GM19328 (cell line): ENCODE measurements around the gene RNF166.

Source experiments
- ATAC-seq: cut with Tn5 transposase; IDR thresholded peaks from one replicate; pipeline ENCODE4 v1.9.1; 2021; ENCODE audit warnings: mild to moderate bottlenecking, moderate library complexity; ENCODE audit not compliant: unreplicated experiment

RNF166 gene, protein sequence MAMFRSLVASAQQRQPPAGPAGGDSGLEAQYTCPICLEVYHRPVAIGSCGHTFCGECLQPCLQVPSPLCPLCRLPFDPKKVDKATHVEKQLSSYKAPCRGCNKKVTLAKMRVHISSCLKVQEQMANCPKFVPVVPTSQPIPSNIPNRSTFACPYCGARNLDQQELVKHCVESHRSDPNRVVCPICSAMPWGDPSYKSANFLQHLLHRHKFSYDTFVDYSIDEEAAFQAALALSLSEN

DNA sequence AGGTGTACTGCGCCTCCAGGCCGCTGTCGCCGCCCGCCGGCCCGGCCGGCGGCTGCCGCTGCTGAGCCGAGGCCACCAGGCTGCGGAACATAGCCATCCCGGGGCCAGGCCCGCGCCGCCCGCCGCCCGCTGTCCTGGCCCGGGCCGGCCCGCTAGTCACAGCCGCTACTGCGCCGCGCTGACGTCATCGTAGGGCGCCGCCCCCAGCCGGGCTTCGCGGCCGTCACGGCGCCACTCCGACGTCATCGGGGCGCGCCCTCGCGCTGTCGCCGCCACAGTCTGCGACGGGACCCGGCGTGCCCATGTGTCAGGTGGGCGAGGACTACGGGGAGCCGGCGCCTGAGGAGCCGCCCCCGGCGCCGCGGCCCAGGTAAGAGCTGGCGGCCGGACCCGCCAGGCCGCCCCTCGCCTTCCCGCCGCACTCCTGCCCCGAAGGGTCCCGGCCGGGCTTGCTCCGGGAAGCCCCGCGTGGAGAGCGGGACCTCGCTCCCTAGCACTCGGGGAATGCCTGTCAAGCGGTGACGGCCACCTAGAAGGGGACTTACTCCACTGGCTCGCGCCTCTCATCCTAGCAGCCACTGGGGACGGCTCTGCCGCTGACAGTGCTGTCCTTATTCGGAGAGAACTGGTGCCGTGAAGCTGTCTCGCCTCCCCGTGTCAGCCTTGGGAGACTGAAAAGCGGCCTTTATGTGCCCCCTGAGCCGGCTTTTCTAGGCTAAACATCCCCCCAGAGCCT is at the start of gene RNF166, which contains the start of gene CTU2:
RNF166 (minus strand) TSS at position 180 of the 736 bp plus-strand sequence; CDS start at position 97, 83 bp downstream.
CTU2 (plus strand) TSS at position 275 of the 736 bp plus-strand sequence; CDS start at position 303, 28 bp downstream.
- peak; percentile 67 for ATAC-seq

DNA sequence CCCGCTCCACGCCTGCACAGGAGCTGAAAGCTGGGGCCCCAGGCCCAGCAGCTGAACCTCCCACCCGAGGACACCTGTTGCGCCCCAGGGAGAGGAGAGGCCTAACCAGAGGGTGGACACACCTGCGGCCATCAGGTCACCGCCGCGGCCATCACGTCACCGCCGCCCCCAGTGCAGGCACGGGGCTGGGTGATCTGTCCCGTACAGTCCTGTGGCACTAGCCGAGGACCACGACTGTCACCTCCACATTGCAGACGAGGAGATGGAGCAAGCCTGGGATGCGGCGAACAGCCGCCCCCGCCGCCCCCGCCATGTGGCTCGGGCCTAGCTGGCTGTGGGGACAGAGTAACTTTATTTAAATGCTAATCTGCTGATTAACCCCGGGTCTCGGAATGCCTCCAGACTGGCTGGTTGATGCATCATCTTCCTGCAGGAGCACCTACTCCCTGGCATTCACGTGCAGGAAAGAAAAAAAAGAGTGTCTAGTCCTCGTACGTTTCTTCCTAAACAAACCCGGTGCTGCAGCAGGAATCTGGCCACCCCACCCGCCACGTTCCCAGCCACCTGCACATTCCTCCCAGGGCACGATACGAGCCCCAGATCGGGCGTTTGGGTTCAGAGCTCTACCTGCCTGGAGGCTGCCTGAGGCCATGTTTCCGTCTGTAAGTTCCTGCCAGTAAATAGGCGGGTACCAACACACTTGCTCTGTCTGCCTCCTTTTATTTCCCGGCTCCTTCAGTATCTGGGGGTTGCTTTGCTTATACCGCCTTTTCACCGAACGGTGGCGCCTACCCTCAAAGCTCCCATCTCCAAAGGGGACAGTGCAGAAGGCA is 48.9 kb upstream of the RNF166 start:
- ATAC-seq = no peak

DNA sequence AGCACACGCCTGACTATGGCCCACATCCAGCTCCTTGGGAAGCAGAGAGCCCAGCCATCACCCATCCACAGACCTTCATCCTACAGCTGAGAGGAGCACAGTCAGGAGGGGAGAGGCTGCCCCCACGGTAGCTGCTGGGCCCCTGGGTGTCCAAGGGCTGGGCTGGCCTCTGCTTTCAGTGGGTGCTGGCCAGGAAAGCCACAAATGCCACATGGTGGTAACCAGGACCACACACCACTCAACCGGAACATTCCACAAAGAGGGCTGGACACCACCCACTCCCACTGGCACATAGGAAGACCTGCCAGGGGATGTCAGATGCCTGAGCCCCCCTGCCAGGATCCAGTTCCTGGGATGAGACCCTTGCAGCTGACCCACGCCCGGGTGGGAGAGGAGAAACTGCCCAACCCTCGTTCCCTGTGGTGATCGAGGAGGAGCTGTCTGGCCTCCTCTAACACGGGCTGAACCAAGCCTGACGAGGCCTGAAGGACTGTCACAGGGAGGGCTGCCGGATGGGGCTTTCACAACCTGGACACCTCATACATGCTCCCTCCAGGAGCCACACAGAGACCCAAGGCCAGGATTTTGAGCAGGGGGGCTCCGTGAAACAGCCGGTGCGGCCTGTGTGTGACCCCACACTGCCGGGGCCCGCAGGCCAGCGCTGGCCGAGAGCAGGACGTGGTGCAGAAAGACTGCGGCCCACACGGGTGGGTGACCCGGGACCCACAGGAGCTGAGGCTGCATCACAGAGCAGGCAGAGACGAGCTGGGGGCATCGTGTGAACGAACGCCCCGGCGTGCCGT is 48.1 kb upstream of the RNF166 start:
- ATAC-seq = no peak

DNA sequence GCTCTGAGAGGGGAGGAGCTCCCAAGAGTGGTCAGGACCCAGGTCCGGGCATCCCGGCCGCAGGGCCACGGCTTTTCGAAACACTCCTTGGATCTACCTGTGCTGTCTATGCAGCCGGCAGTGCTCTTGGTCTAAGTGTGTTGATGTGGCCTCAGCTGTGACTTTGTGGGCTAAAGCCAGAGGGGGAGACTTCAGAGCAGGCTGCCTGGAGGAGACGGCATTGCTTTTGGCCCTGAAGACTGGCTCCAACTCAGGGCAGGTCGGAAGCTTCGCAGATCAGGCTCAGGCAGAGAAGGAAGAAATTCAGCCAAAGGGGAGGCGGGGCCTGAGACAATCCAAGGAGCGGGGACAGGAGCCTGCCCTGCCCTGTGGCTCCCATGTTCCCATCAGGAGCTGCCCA is 47.4 kb upstream of the RNF166 start:
- no peak for ATAC-seq

DNA sequence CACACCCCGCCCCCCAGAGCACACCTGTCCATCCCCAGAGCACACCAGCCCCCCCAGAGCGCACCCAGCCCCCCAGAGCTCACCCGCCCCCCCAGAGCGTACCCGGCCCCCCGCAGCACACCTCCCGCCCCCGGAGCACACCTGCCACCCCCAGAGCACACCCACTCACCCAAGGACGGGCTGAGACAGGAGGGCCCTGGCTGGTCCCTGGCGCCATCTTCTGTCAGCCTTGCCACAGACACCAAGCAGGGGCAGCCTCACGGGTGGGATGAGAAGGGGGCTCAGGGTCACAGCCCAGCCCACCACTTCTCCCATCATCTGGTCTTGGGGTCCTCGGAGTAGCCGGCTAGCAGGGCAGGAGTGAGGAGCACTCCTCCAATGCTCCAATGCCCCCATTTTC is 47.0 kb upstream of the RNF166 start:
- ATAC-seq = no peak

DNA sequence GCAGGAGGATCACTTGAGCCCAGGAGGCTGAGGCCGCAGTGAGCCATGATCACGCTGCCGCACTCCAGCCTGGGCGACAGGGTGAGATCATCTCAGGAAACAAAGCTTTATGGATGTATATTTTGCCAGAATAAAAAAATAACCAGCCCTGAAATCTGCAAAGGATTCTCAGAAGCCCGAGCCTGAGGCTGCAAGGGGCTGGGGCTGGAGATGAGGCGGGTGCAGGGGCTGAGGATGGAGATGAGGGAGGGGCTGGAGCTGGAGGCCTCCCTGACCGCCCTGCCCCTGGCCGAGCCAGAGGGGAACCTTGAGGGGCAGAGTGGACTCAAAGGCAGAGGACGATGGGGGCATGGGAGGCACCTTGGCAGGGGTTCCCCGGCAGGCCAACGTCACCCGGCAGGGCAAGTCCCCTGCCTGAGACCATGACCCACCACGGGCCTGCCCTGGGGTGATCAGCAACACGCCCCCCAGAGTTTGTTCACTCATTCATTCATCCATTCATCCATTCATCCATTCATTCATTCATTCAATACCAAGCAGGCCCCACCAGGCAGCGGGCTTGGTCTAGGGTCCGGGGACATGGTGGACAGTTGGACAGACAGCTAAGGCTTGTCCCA is 46.3 kb upstream of the RNF166 start:
- no peak for ATAC-seq

DNA sequence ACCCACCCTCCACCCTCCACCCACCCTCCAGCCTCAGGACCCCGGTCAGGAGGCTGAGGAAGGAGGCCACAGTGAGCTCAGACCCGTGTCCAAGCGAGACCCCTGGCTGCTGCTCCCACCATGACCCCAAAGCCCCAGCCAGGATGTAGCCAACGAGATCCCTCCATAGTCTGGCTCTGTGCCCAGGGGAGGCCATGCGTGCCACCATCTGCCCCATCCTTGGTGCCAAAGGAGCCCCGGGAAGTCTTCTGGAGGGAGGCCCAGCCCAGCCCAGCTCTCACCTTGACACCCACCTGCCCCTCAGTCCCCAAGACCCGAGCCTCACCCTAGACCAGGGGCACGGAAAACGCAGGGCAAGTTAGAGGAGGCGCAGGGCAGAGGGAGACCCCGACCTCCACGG is 44.6 kb upstream of the RNF166 start:
- ATAC-seq = no peak

DNA sequence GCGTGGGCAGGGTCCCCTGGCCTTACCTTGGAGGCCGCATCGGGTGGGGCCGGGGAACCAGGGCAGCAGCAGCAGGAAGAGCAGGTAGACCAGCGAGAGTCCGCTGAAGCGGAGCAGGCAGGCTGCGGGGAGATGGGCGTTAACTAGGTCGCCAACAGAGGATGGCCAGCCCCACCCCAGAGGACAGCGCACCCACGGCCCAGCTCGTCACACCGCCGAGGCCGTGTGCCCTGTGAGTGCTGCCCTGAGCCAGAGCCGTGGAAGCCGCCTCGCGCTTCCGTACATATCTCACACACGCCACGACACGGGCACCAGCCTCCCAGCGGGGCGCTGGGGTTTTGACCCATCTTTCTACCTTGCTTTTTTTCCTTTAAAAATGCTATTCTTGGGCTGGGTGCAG is 43.1 kb upstream of the RNF166 start:
- ATAC-seq = no peak

DNA sequence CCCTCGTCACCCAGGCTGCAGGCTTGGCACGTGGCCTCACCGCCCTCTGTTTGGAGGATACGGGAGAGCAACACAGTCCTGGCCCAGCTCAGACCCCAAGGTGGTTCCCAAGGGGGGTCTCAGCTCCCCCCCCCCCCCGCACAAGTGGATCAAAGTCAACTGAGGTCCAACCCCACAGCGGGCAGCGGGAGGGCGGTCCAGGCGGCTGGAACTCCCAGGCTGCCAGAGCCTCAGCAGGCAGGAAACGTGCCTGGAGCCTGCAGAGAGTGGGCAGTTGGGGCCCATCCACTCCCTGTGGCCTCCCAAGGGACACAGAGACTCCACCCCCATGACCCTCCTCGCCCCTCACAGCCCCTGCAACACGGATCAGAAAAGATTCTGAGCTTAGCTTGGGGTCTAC is 42.2 kb upstream of the RNF166 start:
- no peak for ATAC-seq

DNA sequence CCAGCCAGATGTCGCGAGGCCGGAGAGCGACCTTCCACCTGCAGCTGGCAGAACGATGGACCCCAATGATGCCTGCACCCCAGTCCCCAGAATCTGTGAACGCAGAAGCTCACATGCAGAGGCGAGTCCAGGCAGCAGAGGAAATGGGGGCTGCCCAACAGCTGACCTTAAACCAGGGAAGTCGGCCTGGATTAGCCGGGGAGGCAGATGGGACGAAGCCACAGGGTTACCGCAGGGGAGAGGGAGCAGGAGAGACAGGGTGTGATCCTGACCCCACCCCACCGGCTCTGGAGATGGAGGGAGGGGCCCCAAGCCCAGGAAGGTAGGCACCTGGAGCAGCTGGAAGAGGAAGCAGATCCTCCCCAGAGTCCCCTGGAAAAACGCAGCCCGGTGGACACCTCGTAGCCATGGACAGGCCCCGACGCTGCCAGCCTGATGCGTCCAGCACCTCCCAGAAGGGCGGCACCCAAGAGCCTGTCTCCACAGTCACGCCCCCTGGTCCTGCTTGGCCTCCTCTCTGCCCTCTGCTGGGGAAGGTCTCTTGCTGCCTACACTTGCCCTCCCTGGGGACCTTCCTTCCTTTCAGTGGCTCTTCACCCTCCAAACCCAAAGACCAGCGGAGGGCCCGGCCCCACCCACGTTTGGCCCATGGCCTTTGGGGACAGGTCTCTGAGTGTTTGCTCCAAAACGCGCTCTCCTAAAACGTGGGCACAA is 41.5 kb upstream of the RNF166 start:
- no peak for ATAC-seq

DNA sequence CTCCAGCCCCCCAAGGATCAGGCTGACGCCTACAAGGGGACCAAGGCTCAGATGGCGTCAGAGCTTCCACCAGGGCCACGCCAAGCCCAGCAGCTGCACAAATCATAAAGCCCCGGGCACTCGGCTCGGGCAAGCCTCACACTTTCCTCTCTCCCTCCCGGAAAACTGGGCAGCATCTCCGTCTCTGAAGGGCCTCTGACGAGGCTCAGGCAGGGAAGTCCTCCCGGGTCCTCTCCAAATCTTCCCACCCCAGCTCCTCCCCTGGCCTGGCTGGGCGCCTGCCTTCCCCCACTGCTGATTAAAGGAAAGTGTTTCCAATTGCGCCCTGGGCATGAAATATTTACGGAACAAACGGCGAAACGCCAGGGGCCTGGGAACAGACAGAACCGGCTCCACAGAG is 40.3 kb upstream of the RNF166 start:
- ATAC-seq = no peak

DNA sequence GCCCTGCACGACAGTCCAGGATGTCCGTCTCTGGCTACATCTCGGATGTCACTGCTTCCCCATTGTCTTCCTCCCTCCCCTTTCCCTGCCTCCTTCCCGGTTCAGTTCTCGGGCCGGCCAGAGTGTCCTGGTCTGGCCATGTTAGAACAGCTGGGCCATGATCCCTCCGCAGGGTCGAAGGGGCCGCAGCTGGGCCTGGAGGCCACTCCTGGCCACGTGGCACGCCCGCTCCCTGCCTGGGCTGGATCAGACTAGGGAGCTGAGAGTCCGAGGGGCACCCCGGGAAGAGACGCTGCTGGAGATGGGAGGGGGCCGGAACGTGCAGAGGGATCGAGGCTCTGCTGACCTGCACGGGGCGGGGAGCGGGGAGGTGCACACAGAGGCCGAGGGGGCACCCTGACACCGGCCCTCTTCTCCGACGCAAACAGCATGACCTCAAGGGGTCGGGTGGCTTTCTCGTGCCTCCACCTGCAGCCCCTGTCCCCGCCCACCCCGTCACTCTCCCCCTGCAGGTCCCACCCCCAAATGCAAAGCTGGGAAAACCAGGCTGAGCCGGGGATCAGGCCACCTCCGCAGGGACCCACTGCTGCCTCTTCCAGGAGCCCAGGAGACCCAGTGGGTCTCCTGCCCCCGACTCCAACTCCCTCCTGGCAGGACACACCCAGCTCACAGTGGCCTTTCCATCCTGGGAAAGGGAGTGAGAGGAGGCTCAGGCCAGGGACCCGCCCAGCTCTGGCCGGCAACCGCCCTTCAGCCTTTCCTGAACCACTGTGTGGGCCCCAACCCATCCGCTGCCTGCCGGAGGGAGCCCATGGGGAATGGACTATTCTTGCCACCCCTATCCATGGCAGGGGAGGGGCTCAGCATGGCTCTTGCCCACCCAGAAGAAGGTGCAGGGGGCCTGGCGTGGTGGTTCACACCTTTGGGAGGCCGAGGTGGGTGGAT is 38.6 kb upstream of the RNF166 start:
- ATAC-seq = no peak

DNA sequence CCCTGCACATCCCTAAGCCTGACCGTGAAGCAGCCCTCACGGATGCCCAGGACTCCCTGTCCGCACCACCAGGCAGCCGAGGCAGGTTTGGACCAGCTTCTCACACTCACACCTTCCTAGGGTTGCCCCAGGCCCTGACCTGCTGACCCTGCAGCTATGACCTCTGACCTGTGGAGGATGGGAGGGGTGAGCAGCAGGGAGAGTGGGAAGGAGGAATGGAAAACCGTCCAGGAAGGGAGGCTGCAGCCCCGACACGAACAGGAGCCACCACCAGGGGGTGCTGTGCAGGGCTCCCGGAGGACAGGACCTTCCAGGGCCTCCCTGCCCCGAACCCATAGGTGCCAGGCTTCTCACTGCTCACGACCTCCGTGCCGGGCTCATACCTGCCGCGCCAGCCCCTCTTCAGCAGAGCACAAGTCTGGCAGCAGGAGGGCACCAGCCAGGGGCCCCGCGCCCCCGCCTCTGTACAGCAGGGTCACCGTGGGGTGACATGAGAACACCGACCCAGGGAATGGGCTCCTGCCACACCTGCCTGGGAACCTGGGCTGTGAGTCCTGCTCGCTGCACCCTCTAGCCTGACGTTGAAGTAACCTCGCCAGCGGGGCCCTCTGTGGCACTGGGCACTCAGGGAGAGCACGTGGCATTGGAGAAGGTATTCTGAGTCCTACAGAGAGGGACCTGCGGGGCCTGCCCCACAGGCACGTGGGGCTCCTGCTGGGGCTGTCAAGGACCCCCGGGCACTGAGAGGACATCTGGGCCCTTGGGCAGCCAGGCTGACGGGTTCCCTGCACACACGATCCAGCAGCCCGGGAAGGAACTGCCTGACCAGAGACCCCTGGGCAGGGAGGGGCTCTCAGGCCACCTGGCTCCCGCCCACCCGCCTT is 37.7 kb upstream of the RNF166 start:
- ATAC-seq = no peak

DNA sequence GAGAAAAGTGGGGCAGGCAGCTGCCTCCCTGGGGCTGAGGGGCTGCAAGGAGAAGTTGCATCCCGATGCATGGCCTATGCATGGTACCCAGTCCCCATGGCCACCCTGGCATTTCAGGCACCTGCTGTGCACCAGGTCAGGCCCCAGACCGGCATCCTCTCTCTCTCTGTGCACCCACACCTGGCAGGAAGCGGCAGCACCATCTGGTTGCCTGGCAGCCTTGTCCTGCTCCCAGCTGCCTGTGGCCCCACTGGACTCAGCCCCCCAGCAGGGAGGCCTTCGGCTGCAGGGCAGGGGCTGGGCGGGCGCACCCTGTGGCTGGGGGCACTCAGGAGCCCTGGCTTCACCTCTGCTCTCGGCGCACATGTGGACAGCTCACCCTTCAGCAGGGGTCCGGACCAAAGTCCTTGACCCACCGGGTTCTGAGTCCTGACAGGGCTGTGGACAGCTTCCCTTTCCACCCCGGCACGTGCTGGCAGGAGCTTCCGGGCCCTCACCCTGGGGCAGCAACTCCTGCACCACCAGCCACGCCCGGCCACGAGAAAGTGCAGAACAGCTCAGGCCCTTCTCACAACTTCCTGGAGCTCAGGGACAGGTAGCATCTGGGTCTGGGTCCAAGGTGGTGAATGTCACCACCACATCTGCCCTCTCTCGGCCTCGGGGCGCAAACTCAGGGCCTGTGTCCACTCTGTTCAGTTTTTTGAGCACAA is 36.8 kb upstream of the RNF166 start:
- no peak for ATAC-seq

DNA sequence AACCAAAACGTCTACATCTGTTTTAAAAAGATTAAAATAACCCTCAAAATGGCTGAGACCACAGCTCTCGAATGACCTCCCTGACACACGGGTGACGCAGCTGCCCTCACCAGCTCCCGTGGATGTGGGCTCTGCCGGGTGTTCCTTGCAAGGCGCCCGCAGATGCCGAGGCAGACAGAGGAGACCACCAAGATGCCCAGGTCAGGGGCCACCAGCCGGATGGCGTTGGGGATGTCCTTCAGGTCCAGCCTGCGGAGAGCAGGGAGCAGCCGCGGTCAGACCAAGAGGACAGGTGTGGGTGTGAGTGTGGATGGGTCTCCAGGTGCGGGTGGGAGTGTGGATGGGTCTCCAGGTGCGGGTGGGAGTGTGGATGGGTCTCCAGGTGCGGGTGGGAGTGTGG is 35.2 kb upstream of the RNF166 start:
- ATAC-seq = no peak

DNA sequence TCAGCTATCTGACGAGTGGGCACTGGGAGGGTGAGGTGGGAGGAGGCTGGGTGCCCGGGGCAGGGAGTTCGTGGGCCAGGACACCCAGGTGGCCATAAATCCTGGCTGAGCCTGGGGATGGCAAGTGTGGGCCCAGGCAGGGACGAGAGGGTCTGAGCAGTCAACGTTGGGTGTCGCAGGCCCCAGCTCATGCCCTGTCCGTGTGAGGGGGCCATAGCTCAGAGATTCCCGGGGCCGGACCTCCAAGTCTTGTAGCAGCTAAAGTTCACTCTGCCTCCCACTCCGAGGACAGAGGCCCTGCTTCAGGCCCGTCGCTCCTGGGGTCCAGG is 34.5 kb upstream of the RNF166 start:
- no peak for ATAC-seq
